Measurements from ENCODE around the gene ANKRD28.

DNA sequence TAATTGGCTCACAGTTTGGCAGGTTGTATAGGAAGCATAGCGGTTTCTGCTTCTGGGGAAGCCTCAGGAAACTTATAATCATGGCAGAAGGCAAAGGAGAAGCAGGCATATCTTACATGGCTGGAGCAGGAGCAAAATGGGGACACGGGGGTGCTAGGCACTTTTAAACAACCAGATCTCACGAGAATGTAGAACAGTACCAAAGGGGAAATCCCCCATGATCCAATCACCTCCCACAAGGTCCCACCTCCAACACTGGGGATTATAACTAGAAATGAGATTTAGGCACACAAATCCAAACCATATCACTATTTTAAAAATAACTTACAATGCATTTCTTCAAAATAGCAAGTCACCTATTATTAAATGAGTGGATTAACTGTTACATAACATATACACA lies 47.1 kb upstream of the ANKRD28 start:
- TF ChIP-seq, protein P1, sequence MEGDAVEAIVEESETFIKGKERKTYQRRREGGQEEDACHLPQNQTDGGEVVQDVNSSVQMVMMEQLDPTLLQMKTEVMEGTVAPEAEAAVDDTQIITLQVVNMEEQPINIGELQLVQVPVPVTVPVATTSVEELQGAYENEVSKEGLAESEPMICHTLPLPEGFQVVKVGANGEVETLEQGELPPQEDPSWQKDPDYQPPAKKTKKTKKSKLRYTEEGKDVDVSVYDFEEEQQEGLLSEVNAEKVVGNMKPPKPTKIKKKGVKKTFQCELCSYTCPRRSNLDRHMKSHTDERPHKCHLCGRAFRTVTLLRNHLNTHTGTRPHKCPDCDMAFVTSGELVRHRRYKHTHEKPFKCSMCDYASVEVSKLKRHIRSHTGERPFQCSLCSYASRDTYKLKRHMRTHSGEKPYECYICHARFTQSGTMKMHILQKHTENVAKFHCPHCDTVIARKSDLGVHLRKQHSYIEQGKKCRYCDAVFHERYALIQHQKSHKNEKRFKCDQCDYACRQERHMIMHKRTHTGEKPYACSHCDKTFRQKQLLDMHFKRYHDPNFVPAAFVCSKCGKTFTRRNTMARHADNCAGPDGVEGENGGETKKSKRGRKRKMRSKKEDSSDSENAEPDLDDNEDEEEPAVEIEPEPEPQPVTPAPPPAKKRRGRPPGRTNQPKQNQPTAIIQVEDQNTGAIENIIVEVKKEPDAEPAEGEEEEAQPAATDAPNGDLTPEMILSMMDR (IDR thresholded peaks at IDR 0.05): no peak
- no peak for TF ChIP-seq EZH2phosphoT487 (IDR thresholded peaks at IDR 0.05; ENCODE audit: borderline replicate concordance, low read depth)

Measured in SK-N-SH (cell line).